Measurements from ENCODE around the gene ATP10B.

DNA sequence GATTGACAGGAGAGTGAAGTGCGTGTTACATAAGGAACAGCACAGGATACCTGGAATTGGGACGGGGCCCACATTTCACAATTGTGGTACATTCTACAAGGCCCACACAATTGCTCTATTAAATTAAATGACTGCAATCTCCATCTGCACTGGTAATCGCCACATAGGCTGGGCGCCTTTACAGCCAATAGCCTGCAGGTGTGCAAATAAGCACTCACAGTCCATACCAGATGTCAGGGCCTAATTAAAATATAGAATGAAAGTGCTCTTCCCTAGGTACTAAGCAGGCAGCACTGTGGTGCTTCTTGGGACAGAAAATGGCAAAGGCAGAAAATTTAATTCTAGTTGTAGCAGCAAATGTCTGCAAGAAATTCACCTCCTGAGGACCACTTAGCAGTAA is 82.7 kb downstream of the ATP10B start:
- TF ChIP-seq, protein P1, sequence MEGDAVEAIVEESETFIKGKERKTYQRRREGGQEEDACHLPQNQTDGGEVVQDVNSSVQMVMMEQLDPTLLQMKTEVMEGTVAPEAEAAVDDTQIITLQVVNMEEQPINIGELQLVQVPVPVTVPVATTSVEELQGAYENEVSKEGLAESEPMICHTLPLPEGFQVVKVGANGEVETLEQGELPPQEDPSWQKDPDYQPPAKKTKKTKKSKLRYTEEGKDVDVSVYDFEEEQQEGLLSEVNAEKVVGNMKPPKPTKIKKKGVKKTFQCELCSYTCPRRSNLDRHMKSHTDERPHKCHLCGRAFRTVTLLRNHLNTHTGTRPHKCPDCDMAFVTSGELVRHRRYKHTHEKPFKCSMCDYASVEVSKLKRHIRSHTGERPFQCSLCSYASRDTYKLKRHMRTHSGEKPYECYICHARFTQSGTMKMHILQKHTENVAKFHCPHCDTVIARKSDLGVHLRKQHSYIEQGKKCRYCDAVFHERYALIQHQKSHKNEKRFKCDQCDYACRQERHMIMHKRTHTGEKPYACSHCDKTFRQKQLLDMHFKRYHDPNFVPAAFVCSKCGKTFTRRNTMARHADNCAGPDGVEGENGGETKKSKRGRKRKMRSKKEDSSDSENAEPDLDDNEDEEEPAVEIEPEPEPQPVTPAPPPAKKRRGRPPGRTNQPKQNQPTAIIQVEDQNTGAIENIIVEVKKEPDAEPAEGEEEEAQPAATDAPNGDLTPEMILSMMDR (IDR thresholded peaks at IDR 0.05), result no peak
- TF ChIP-seq POLR2A (IDR thresholded peaks at IDR 0.05), result no peak
